DOHH2 (cell line): ENCODE measurements around the gene MAN1C1.

Experiments used
- H3F3A ChIP-seq: fragments of 200-600 bp; sonication (generic), shearing (Covaris generic); 2 replicates; pipeline ENCODE4 v1.6.0; 2016; ENCODE audit warnings: antibody characterized with exemption, mild to moderate bottlenecking; ENCODE audit not compliant: control insufficient read depth, insufficient read depth
- H3K27ac ChIP-seq: fragments of 200-600 bp; sonication (generic); 2 replicates; pipeline ENCODE4 v1.5.1; 2014; ENCODE audit warnings: low read depth, mild to moderate bottlenecking, low read length, moderate library complexity
- H3K27me3 ChIP-seq: fragments of 200-600 bp; sonication (generic); 2 replicates; pipeline ENCODE4 v1.6.1; 2014; ENCODE audit warnings: mild to moderate bottlenecking, low read length, mixed read lengths; ENCODE audit not compliant: control insufficient read depth
- H3K36me3 ChIP-seq: fragments of 200-600 bp; sonication (generic); 2 replicates; pipeline ENCODE4 v1.6.1; 2014; ENCODE audit warnings: mild to moderate bottlenecking, low read length, moderate library complexity, mixed read lengths; ENCODE audit not compliant: control insufficient read depth
- H3K4me1 ChIP-seq: fragments of 200-600 bp; sonication (generic); 2 replicates; pipeline ENCODE4 v1.6.1; 2014; ENCODE audit warnings: mild to moderate bottlenecking, low read length, mixed read lengths; ENCODE audit not compliant: control insufficient read depth
- H3K4me2 ChIP-seq: fragments of 200-600 bp; sonication (generic); 2 replicates; pipeline ENCODE4 v1.6.0; 2014; ENCODE audit warnings: mild to moderate bottlenecking, low read length, moderate library complexity
- H3K4me3 ChIP-seq: fragments of 200-600 bp; sonication (generic); 2 replicates; pipeline ENCODE4 v1.5.1; 2014; ENCODE audit warnings: mild to moderate bottlenecking, low read length, mixed read lengths
- H3K79me2 ChIP-seq: fragments of 200-600 bp; sonication (generic); 2 replicates; pipeline ENCODE4 v1.6.1; 2014; ENCODE audit warnings: mild to moderate bottlenecking, low read length, mixed read lengths; ENCODE audit not compliant: control insufficient read depth
- H3K9me2 ChIP-seq: fragments of 200-600 bp; sonication (generic); replicated peaks from 2 replicates; pipeline ENCODE4 v1.6.1; 2014; ENCODE audit warnings: mild to moderate bottlenecking, low read length, mixed read lengths; ENCODE audit not compliant: control insufficient read depth
- H3K9me3 ChIP-seq: fragments of 200-600 bp; sonication (generic); 2 replicates; pipeline ENCODE4 v1.6.1; 2014; ENCODE audit warnings: antibody characterized with exemption, low read length, mixed read lengths; ENCODE audit not compliant: control insufficient read depth, insufficient read depth
- H4K20me1 ChIP-seq: fragments of 200-600 bp; sonication (generic); 2 replicates; pipeline ENCODE4 v1.6.0; 2014; ENCODE audit warnings: low read depth, mild to moderate bottlenecking, antibody characterized with exemption, low read length, moderate library complexity; ENCODE audit not compliant: control insufficient read depth, insufficient read depth
- EZH2phosphoT487 ChIP-seq: fragments of 200-600 bp; sonication (generic); IDR thresholded peaks from 2 replicates; pipeline ENCODE4 v1.6.1; 2017; ENCODE audit warnings: borderline replicate concordance, mild to moderate bottlenecking, antibody characterized with exemption, low read length, moderate library complexity, mixed read lengths
- TF ChIP-seq, protein P1 (sequence below): fragments of 200-600 bp; sonication (generic); IDR thresholded peaks from one replicate; pipeline ENCODE4 v1.5.1; 2014; ENCODE audit warnings: antibody characterized with exemption, mild to moderate bottlenecking, low read depth, low read length; ENCODE audit not compliant: poor library complexity, severe bottlenecking

MAN1C1 gene

DNA sequence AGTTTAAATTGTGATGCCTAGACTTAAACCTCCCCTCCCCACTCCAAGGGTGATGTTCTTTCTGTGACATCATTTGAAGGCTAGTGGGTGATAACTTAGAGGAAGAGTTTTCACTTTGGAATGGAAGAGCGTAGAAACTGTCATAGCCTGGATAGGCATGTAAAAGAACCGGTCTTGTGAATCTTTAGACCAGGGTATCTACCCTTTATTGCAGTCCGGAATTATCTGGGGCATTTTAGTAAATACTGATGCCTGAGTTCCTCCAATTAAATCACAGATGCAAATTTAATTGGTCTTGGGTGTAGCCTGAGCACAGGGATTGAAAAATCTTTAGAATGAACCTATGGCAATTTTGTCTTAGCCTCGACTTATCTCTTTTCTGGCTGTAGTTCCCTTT, 24.7 kb downstream of the MAN1C1 start:
- Histone ChIP-seq H3F3A (no peaks in the 10 kb centered on the region), H3K79me2 (no peaks in the 10 kb centered on the region), H4K20me1 (no peaks in the 10 kb centered on the region), H3K4me3 (no peak overlapping the region), H3K9me3 (no peaks in the 10 kb centered on the region), H3K4me2 (no peak overlapping the region), H3K9me2 (no peaks in the 10 kb centered on the region), H3K27me3 (peaks cover 60% of the 10 kb centered on the region), H3K4me1 (no peaks in the 10 kb centered on the region), H3K27ac (no peak overlapping the region), H3K36me3 (no peaks in the 10 kb centered on the region)
- TF ChIP-seq, protein P1, sequence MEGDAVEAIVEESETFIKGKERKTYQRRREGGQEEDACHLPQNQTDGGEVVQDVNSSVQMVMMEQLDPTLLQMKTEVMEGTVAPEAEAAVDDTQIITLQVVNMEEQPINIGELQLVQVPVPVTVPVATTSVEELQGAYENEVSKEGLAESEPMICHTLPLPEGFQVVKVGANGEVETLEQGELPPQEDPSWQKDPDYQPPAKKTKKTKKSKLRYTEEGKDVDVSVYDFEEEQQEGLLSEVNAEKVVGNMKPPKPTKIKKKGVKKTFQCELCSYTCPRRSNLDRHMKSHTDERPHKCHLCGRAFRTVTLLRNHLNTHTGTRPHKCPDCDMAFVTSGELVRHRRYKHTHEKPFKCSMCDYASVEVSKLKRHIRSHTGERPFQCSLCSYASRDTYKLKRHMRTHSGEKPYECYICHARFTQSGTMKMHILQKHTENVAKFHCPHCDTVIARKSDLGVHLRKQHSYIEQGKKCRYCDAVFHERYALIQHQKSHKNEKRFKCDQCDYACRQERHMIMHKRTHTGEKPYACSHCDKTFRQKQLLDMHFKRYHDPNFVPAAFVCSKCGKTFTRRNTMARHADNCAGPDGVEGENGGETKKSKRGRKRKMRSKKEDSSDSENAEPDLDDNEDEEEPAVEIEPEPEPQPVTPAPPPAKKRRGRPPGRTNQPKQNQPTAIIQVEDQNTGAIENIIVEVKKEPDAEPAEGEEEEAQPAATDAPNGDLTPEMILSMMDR, result no peak
- no peak for TF ChIP-seq EZH2phosphoT487

DNA sequence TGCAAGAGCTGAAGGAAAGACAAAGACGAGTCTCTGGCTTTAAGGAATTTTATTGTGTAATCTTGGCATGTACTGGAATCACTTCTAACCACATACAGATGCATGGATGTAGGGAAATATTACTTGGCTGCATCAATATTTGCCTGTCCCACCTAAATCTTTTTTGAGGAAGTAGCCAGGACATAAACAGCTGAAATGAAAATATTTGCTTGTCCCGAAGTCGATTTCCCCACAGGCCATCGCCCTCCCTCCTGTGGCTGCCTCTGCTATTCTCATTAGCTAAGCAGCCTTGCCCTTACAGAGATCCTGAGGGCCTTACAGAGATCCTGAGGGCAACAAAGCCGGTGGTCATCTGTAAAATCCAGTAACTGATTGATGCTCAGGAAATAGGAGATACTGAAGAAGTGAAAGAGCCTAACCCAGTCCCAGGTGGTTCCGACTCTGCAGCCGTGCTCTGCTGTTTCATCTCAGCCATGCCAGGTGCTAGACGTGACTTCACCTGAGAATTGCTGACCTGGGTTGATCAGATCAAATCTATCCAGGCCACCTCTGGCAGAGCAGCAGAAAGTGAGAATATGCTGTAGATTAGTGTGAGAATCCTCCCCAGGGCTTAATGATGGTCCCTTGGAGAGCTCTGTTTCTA, 25.5 kb downstream of the MAN1C1 start:
- H3K4me2 ChIP-seq, result no peak overlapping the region
- H3K79me2 ChIP-seq, result no peaks in the 10 kb centered on the region
- H3K4me3 ChIP-seq, result no peak overlapping the region
- H3K9me3 ChIP-seq, result no peaks in the 10 kb centered on the region
- no peaks in the 10 kb centered on the region for H3K4me1 ChIP-seq
- no peak overlapping the region for H3K27ac ChIP-seq
- H3K9me2 ChIP-seq, result no peaks in the 10 kb centered on the region
- no peak for TF ChIP-seq EZH2phosphoT487
- TF ChIP-seq, protein P1, result no peak
- H3F3A ChIP-seq, result no peaks in the 10 kb centered on the region
- no peaks in the 10 kb centered on the region for H4K20me1 ChIP-seq
- H3K27me3 ChIP-seq, result peaks cover 60% of the 10 kb centered on the region
- H3K36me3 ChIP-seq, result no peaks in the 10 kb centered on the region

DNA sequence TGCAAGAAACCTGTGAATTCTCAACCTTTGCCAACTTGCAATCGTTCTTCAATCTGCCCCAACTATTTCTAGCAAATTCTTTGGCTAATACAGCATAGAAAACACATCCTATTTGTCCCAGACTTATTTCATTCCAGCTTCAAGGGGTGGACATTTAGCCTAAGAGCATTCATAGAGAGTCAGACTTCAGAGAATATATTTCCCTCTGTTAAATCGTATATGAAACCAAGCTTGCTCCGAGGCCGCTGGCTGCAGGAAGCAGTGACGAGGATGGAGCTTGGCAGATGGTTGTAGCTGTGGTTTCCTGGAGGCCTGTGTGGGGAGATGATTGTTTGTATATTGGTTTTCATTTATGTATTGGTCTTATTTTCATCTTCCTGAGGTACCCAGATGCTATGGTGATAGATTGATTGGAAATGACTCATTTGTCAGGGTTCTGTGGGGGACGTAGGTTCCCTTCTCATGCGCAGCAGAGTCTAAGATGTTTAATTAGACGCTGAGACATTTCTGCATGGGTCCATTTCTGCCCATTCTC, 26.1 kb downstream of the MAN1C1 start:
- TF ChIP-seq, protein P1, result no peak
- no peak for TF ChIP-seq EZH2phosphoT487
- Histone ChIP-seq H3K4me2 (no peak overlapping the region), H3K27me3 (peaks cover 66% of the 10 kb centered on the region), H3K9me3 (no peaks in the 10 kb centered on the region), H4K20me1 (no peaks in the 10 kb centered on the region), H3K79me2 (no peaks in the 10 kb centered on the region), H3K4me1 (no peaks in the 10 kb centered on the region), H3K9me2 (no peaks in the 10 kb centered on the region), H3K36me3 (no peaks in the 10 kb centered on the region), H3K4me3 (no peak overlapping the region), H3F3A (no peaks in the 10 kb centered on the region), H3K27ac (no peak overlapping the region)
